Lower leg skin (tissue), 3 donors: ENCODE measurements around the gene AP1M2.

ENCODE experiments used
- POLR2A ChIP-seq, 2 donors: fragments of 450-650 bp; IDR thresholded peaks; one replicate each; pipeline ENCODE4 v1.6.1; 2016 to 2017; ENCODE audit warnings: antibody characterized with exemption in 2 of 2, mild to moderate bottlenecking in 1 of 2, moderate library complexity in 1 of 2
- TF ChIP-seq, protein P1 (sequence below), 3 donors: fragments of 450-650 bp; IDR thresholded peaks; one replicate each; pipeline ENCODE4 v1.5.1; 2016; ENCODE audit warnings: antibody characterized with exemption in 3 of 3, mild to moderate bottlenecking in 3 of 3, moderate library complexity in 2 of 3

DNA sequence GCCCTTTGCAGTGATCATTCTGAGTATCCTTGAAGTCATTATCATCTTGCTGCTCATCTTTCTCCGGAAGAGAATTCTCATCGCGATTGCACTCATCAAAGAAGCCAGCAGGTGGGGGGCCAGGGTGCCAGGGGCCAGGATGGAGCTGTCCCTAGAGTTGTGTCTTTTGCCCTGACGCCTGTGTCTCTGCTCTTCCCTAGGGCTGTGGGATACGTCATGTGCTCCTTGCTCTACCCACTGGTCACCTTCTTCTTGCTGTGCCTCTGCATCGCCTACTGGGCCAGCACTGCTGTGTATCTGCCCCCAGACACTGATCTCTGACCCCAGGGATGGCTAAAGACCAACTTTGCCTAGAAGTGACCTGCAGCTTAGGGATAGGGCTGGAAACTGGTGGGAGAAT lies 47.9 kb upstream of the AP1M2 start:
- TF ChIP-seq, protein P1, sequence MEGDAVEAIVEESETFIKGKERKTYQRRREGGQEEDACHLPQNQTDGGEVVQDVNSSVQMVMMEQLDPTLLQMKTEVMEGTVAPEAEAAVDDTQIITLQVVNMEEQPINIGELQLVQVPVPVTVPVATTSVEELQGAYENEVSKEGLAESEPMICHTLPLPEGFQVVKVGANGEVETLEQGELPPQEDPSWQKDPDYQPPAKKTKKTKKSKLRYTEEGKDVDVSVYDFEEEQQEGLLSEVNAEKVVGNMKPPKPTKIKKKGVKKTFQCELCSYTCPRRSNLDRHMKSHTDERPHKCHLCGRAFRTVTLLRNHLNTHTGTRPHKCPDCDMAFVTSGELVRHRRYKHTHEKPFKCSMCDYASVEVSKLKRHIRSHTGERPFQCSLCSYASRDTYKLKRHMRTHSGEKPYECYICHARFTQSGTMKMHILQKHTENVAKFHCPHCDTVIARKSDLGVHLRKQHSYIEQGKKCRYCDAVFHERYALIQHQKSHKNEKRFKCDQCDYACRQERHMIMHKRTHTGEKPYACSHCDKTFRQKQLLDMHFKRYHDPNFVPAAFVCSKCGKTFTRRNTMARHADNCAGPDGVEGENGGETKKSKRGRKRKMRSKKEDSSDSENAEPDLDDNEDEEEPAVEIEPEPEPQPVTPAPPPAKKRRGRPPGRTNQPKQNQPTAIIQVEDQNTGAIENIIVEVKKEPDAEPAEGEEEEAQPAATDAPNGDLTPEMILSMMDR (IDR thresholded peaks at IDR 0.05) = no peak
- TF ChIP-seq POLR2A (IDR thresholded peaks at IDR 0.05) = no peak
